GM12865 (cell line): Measurements from ENCODE around the gene ZNF232.
A peak's percentile ranks its signal among the peaks of the same experiment; 100 is the strongest.
"Not testable (repeated sequence)": the region's sequence is repeated elsewhere in the genome, so short reads cannot be mapped to it uniquely, and the experiment has no call there.

Experiments
- DNase-seq: peaks from one replicate; pipeline ENCODE4 v3.0.0; 2010; ENCODE audit warnings: low read depth
- H3K4me3 ChIP-seq: 2 replicates; pipeline ENCODE4 v1.5.1; 2011; ENCODE audit warnings: mild to moderate bottlenecking, low read depth, low read length, control low read depth
- TF ChIP-seq, protein P1 (sequence below): IDR thresholded peaks from 2 replicates; pipeline ENCODE4 v1.5.1; 2011; ENCODE audit warnings: low read length, control low read depth, low read depth, inconsistent platforms; ENCODE audit not compliant: insufficient read depth; ENCODE audit errors: missing control alignments

ZNF232 gene

DNA sequence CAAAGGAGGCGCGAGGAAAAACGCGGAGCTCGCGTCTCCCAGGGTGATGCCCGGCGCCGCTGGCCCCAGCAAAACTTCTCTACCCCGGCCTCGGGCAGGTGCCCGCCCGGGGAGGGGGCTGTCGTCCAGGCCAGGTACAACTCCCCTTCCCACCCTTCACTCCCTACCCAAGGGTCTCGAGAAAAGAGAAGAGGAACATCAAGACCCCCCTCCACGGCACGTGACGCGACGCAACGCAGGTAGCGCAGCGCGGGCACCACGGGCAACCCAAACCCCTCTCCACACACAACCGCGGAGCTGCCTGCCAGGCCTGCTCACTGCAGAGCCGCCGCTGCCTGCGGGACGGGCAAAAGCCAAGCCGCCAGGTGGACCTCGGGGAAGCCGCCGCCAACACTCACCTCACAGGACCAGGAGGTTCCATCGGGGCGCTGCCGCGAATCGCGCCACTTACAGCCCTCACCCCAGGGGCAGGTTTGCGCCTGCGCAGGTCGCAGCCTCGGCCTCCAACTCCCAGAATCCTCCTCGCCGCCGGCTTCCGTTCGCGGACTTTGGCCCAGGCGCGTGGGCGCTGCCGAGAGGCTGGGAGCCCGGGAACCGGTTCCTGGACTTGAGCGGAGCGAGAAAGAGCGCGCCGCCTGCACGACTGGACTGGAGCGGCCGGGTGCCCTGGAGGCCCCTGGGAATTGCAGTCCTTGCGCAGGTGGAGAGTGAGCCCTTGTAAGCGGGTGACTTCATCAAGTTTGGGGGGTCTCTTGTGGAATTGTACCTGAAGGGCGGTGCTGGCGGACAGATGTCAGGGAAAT, at the start of gene ZNF232:
Gene ZNF232, minus strand, starts transcription at position 477 of the 803 bp plus-strand sequence. Its CDS starts 56 bp downstream, at position 421.
- peak; percentile 97 for DNase-seq

DNA sequence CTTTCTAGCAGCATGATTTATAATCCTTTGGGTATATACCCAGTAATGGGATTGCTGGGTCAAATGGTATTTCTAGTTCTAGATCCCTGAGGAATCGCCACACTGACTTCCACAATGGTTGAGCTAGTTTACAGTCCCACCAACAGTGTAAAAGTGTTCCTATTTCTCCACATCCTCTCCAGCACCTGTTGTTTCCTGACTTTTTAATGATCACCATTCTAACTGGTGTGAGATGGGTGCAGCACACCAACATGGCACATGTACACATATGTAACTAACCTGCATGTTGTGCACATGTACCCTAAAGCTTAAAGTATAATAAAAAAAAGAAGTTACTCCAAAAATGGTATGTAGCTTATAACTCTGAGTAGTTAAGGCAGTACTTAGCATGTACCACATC, 49.0 kb upstream of the ZNF232 start:
- not testable (repeated sequence) for DNase-seq, H3K4me3 ChIP-seq

More for the DNA sequence above, at the start of gene ZNF232:
- peak within 1 kb of the TSS; percentile 99 for H3K4me3 ChIP-seq
- TF ChIP-seq, protein P1, sequence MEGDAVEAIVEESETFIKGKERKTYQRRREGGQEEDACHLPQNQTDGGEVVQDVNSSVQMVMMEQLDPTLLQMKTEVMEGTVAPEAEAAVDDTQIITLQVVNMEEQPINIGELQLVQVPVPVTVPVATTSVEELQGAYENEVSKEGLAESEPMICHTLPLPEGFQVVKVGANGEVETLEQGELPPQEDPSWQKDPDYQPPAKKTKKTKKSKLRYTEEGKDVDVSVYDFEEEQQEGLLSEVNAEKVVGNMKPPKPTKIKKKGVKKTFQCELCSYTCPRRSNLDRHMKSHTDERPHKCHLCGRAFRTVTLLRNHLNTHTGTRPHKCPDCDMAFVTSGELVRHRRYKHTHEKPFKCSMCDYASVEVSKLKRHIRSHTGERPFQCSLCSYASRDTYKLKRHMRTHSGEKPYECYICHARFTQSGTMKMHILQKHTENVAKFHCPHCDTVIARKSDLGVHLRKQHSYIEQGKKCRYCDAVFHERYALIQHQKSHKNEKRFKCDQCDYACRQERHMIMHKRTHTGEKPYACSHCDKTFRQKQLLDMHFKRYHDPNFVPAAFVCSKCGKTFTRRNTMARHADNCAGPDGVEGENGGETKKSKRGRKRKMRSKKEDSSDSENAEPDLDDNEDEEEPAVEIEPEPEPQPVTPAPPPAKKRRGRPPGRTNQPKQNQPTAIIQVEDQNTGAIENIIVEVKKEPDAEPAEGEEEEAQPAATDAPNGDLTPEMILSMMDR = no peak

DNA sequence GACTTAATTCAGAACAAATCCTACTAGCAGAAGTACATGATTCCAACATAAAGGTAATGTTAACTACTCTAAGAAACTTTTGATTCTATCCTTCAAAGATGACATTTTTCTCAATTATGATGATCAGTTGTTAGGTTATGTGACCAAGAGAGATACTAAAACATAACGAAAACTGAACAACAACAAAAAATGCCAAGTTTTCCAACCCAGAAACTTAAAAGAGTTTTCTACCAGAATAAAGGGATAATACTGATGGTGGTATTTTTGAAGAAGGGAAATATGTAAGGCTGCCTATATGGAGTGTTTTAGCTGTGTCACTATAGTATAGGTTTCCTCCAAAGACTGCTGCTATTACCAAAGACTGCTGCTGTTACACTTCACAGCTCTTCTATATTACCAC, 34.4 kb upstream of the ZNF232 start:
- not testable (repeated sequence) for DNase-seq, H3K4me3 ChIP-seq

DNA sequence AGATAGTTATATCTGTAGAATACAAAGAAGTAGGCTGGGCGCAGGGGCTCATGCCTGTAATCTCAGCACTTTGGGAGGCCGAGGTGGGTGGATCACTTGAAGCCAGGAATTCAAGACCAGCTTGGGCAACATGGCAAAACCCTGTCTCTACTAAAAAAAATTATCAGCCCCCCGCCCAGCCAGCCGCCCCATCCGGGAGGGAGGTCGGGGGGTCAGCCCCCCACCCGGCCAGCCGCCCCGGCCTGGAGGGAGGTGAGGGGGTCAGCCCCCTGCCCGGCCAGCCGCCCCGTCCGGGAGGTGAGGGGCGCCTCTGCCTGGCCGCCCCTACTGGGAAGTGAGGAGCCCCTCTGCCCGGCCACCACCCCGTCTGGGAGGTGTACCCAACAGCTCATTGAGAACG, 31.2 kb upstream of the ZNF232 start:
- not testable (repeated sequence) for DNase-seq, H3K4me3 ChIP-seq

DNA sequence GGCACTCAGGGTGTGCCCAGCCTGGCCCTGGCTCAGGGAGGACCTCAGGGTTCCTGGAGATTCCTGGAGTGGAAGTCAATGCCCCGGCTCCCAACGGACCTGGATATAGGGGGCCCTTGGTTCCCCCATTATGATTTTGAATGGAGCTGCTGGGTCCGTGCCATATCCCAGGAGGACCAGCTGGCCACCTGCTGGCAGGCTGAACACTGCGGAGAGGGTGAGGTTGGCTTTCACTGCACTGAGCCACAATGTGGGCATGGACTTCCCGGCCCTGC, 27.7 kb upstream of the ZNF232 start:
- DNase-seq = no peak
- TF ChIP-seq, protein P1 = no peak
- no peak overlapping the region for H3K4me3 ChIP-seq

GRCh38 chr17:5138616-5139457, 27.2 kb upstream of the ZNF232 start:
- no peak overlapping the region for H3K4me3 ChIP-seq
- no peak for DNase-seq
- TF ChIP-seq, protein P1 = no peak

GRCh38 chr17:5138198-5138544, 26.5 kb upstream of the ZNF232 start:
- not testable (repeated sequence) for H3K4me3 ChIP-seq

DNA sequence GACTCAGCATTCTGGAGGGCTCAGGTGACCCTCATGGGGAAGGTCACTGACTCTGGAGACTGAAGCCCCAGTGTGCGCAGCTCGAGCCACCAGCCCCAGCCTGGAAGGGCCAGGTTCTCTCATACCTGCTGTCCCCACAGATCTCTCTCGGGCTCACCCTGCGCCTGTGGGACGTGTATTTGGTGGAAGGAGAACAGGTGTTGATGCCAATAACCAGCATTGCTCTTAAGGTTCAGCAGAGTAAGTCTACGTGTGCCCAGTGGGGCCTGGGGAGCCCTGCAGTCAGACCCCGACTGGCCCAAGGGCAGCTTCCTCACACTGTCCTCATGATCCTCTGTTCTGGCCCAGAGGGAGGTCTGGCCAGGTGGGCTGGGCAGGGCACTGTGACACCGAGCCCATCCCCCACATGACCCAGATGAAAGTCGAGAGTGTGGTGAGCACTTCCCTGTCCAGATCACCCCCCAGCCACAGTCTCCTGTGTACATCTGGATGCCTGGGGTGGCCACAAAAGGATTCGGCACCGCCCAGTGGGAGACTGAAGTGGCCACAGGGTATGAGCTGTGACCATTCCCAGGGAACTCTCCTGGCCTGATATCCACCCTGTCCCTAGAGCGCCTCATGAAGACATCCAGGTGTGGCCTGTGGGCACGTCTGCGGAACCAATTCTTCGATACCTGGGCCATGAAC, 26.0 kb upstream of the ZNF232 start:
- H3K4me3 ChIP-seq, DNase-seq: not testable (repeated sequence)

More at GRCh38 chr17:5138198-5138544, 26.5 kb upstream of the ZNF232 start:
- not testable (repeated sequence) for DNase-seq

DNA sequence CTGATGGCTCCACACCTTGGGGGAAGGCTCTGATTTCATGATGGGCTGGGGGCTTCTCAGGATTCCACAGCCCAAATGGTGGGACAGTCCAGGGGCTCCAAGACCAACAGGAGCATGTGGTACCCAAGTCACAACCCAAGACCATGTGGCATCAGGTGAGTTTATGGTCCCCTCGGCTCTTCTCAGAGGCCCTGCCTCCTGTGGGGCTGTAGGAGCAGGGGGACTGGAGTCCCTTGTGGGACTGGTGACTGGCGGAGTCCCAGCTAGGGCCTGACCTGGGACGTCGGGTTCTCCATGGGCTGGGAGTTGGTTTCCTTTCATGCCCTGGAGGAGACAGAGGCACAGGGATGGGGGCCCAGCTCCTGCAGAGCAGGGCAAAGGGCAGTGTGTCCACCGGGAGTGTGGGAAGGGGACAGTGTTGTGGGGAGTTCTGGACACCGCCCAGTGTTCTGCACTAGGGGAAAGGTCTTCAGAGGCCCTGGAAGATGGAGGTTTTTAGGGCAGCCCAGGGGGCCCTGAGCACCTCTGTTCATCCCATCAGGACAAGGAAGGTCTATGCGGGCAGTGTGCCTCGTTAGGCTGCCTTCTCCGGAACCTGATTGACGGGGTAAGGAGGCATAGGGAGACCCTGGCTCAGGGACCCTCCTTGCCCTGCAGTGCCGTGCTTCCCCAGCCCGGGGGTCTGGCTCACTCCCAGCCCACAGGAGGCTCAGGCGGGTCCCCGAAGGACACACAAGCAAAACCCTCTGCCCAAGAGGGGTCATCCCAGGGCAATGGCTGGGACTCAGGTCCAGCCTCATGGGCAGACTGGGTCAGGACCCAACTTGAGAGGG, 25.1 kb upstream of the ZNF232 start:
- DNase-seq, H3K4me3 ChIP-seq: not testable (repeated sequence)
